DMS53 treated with DMSO at 0.1 percent for 48 hours (cell line): ENCODE measurements around the gene CCDC190.
A peak's percentile ranks its signal among the peaks of the same experiment; 100 is the strongest.
"Not testable (repeated sequence)": the region's sequence is repeated elsewhere in the genome, so short reads cannot be mapped to it uniquely, and the experiment has no call there.

Experiments used
- DNase-seq: peaks from one replicate; lab custom pipeline; 2025; ENCODE audit not compliant: unreplicated experiment; lab: John Stamatoyannopoulos, UW

The CCDC190 gene

GRCh38 chr1:162878000-162878596 lies 17.1 kb upstream of the CCDC190 start:
- peak; percentile 79 for DNase-seq

GRCh38 chr1:162877412-162877811 lies 16.4 kb upstream of the CCDC190 start:
- no peak for DNase-seq

- no peak for DNase-seq
Observed at GRCh38 chr1:162876751-162877150, 15.8 kb upstream of the CCDC190 start.

- peak; percentile 95 for DNase-seq
Observed at GRCh38 chr1:162873671-162874666, 13.0 kb upstream of the CCDC190 start.

- no peak for DNase-seq
Observed at GRCh38 chr1:162872981-162873380, 12.0 kb upstream of the CCDC190 start.

- DNase-seq = not testable (repeated sequence)
Observed at GRCh38 chr1:162871417-162871816, 10.4 kb upstream of the CCDC190 start.

- DNase-seq = no peak
Observed at GRCh38 chr1:162868972-162869371, 8.0 kb upstream of the CCDC190 start.

- DNase-seq = no peak
Observed at GRCh38 chr1:162861625-162862024, 650 bp upstream of the CCDC190 start.

- no peak for DNase-seq
Observed at GRCh38 chr1:162859191-162859590, 1.8 kb downstream of the CCDC190 start.

- no peak for DNase-seq
Observed at GRCh38 chr1:162857850-162858249, 3.1 kb downstream of the CCDC190 start.

- DNase-seq = no peak
Observed at GRCh38 chr1:162856260-162856659, 4.7 kb downstream of the CCDC190 start.

GRCh38 chr1:162855461-162856150 lies 5.4 kb downstream of the CCDC190 start:
- DNase-seq = no peak

- DNase-seq = peak; percentile 88
Observed at GRCh38 chr1:162854245-162854882, 6.6 kb downstream of the CCDC190 start.

- no peak for DNase-seq
Observed at GRCh38 chr1:162851341-162851740, 9.6 kb downstream of the CCDC190 start.

- no peak for DNase-seq
Observed at GRCh38 chr1:162849711-162850110, 11.3 kb downstream of the CCDC190 start.

GRCh38 chr1:162847839-162848453 lies 13.0 kb downstream of the CCDC190 start:
- peak; percentile 30 for DNase-seq

- no peak for DNase-seq
Observed at GRCh38 chr1:162846256-162847212, 14.4 kb downstream of the CCDC190 start.

GRCh38 chr1:162844153-162844552 lies 16.8 kb downstream of the CCDC190 start:
- DNase-seq = no peak

- DNase-seq = no peak
Observed at GRCh38 chr1:162840250-162840839, 20.6 kb downstream of the CCDC190 start.
